ENCODE data around the gene CCDC195.

The CCDC195 gene

GRCh38 chr2:224711381-224711780, 4.8 kb downstream of the CCDC195 start:
- DNase-seq: no peak
- Histone ChIP-seq H3K4me1 (no peaks in the 10 kb centered on the region), H3K9me3 (no peaks in the 10 kb centered on the region), H3K36me3 (no peaks in the 10 kb centered on the region), H3K4me3 (ENCODE audit: low read depth, low read length) (no peak overlapping the region), H3K27me3 (no peaks in the 10 kb centered on the region; the same call in 1 of the 2 replicates)
- no peak for TF ChIP-seq CTCF (IDR thresholded peaks at IDR 0.05; ENCODE audit: low read depth, low read length)

GRCh38 chr2:224709301-224709700, 6.9 kb downstream of the CCDC195 start:
- Histone ChIP-seq H3K4me3 (ENCODE audit: low read depth, low read length) (no peak overlapping the region), H3K4me1 (no peaks in the 10 kb centered on the region), H3K9me3 (no peaks in the 10 kb centered on the region), H3K27me3 (no peaks in the 10 kb centered on the region; the same call in 1 of the 2 replicates), H3K36me3 (no peaks in the 10 kb centered on the region)
- TF ChIP-seq CTCF (IDR thresholded peaks at IDR 0.05; ENCODE audit: low read depth, low read length): no peak
- DNase-seq: no peak

GRCh38 chr2:224694502-224694901, 21.7 kb downstream of the CCDC195 start:
- TF ChIP-seq CTCF (IDR thresholded peaks at IDR 0.05; ENCODE audit: low read depth, low read length): no peak
- H3K4me1 ChIP-seq: no peaks in the 10 kb centered on the region
- H3K9me3 ChIP-seq: no peaks in the 10 kb centered on the region
- DNase-seq: no peak
- H3K36me3 ChIP-seq: no peaks in the 10 kb centered on the region
- no peak overlapping the region for H3K4me3 ChIP-seq (ENCODE audit: low read depth, low read length)
- H3K27me3 ChIP-seq: no peaks in the 10 kb centered on the region

- no peak for TF ChIP-seq CTCF (IDR thresholded peaks at IDR 0.05; ENCODE audit: low read depth, low read length)
- Histone ChIP-seq H3K4me3 (ENCODE audit: low read depth, low read length) (no peak overlapping the region), H3K4me1 (no peaks in the 10 kb centered on the region), H3K9me3 (no peaks in the 10 kb centered on the region), H3K36me3 (no peaks in the 10 kb centered on the region), H3K27me3 (no peaks in the 10 kb centered on the region)
- no peak for DNase-seq
Observed at GRCh38 chr2:224691563-224691962, 24.6 kb downstream of the CCDC195 start.

GRCh38 chr2:224690868-224691267, 25.3 kb downstream of the CCDC195 start:
- no peaks in the 10 kb centered on the region for H3K27me3 ChIP-seq

GRCh38 chr2:224689539-224689938, 26.6 kb downstream of the CCDC195 start:
- no peak for DNase-seq
- Histone ChIP-seq H3K9me3 (no peaks in the 10 kb centered on the region), H3K27me3 (no peaks in the 10 kb centered on the region), H3K4me3 (ENCODE audit: low read depth, low read length) (no peak overlapping the region), H3K4me1 (no peaks in the 10 kb centered on the region), H3K36me3 (no peaks in the 10 kb centered on the region)
- no peak for TF ChIP-seq CTCF (IDR thresholded peaks at IDR 0.05; ENCODE audit: low read depth, low read length)

More at GRCh38 chr2:224690868-224691267, 25.3 kb downstream of the CCDC195 start:
- DNase-seq: no peak
- no peaks in the 10 kb centered on the region for H3K4me1 ChIP-seq
- TF ChIP-seq CTCF (IDR thresholded peaks at IDR 0.05; ENCODE audit: low read depth, low read length): no peak
- H3K9me3 ChIP-seq: no peaks in the 10 kb centered on the region
- H3K36me3 ChIP-seq: no peaks in the 10 kb centered on the region
- H3K4me3 ChIP-seq (ENCODE audit: low read depth, low read length): no peak overlapping the region
